Measurements from ENCODE around the gene ITSN1. TPM values are rescaled to one million over a fixed set of nuclear protein-coding genes. Genes with fewer than 3 reads are reported as not detected.

The ITSN1 gene
- total RNA-seq, 2 donors from 2014 or later, result 3.8 to 4.3 TPM

DNA sequence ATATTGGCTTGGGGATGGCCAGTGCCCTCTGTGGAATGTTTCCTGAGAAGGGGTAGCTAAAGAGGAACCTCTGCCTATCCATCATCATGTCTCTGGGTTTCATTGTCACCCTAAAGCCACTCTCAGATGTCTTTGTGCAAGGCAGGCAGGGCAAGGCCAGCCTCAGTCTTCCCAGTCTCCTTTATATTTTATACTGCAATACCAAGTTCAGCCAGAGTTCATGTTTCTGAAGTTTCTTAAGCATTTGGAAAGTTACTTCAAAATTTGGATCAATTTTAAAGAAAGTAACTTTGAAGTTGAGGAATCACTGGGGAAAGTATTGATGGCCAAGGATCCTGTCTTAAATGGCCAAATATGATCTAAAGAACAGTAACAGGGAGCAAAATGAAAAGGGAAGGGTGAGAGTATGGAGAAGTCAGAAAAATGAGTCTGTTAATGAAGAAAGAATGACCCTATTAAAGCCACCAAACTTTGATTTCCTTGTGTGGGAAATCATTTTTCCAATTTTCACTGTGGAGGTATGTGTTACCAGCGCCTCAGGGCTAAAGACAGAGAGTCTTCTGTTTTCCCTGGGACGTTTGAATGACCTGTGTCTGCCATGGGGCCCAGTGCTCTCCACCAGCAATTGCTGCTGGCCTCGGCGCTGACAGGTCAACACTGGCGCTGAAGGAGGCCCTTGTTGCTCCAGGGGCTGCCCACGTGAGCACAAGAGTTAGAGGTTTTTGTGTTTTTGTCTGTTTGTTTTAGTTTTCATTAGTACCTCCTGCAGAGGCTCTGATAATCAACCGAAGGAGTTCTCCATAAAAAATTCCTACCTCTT is 179.4 kb downstream of the ITSN1 start:
- Mint-ChIP-seq H3K4me1 (no peaks in the 10 kb centered on the region), H3K27me3 (no peaks in the 10 kb centered on the region), H3K36me3 (ENCODE audit: low read depth) (no peaks in the 10 kb centered on the region), H3K9me3 (no peaks in the 10 kb centered on the region), H3K27ac (no peak overlapping the region), H3K4me3 (no peak overlapping the region)
- ATAC-seq (replicated peaks), result no peak

DNA sequence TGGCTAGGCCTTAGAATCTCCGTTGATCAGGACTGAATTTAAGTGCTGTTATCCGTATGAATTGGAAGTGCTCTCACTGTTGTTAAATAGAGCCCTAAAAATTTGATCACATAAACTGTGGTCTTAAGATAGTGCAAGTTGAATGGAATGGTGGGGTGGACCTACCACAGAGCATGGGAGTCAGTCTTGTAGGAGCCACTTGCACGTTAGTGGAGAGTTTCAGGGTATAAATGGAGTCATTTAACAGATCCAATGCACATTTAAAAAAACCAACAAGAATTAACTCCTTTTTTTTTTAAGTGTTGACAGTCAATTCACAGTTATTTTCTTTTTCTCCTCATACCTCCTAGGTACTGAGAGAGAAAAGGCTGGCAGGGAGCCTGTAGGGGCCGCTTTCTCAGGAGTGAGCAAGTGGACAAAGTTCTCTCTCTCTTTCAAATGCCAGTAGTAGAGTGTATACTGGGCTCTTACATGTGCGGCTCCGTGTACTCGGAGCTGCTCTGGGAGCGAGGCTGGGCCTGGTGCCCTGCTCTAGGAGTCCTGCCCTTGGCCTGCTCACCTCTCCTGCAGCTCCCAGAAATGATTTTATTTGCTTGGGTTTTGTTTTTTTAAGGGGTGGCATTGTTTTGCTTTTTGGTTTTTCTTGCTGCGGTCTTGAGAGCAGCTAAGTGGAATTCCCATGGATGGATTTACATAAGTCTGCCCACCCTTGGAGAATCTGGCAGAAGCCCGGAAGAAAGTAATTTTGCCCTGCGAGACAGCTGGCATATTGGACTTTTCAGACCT is 182.0 kb downstream of the ITSN1 start:
- H3K27ac Mint-ChIP-seq, result no peak overlapping the region
- H3K36me3 Mint-ChIP-seq (ENCODE audit: low read depth), result no peaks in the 10 kb centered on the region
- H3K4me3 Mint-ChIP-seq, result no peak overlapping the region
- no peak for ATAC-seq (replicated peaks)
- no peaks in the 10 kb centered on the region for H3K27me3 Mint-ChIP-seq
- no peaks in the 10 kb centered on the region for H3K4me1 Mint-ChIP-seq
- no peaks in the 10 kb centered on the region for H3K9me3 Mint-ChIP-seq

DNA sequence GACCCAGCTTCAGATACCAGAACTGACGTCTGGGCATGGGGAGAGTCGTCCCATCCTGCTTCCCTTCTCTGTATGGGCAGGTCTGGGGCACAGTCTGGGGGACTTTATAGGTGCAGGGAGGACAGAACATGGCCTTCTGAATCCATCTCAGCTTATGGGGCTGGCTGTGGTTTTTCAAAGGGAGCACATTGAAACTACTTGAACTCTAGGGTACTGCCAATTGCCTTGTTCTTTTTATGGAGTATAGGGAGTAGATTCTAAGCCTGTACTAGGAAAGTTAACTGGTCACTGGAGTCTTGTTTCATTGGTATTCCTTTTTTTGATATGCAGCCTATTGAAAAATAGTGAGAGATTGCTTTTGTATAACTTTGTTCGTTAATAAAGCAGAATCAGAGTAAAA is 183.1 kb downstream of the ITSN1 start:
- Mint-ChIP-seq H3K4me3 (no peak overlapping the region), H3K27ac (no peak overlapping the region), H3K36me3 (ENCODE audit: low read depth) (no peaks in the 10 kb centered on the region), H3K4me1 (no peaks in the 10 kb centered on the region), H3K27me3 (no peaks in the 10 kb centered on the region), H3K9me3 (no peaks in the 10 kb centered on the region)
- ATAC-seq (replicated peaks), result no peak

DNA sequence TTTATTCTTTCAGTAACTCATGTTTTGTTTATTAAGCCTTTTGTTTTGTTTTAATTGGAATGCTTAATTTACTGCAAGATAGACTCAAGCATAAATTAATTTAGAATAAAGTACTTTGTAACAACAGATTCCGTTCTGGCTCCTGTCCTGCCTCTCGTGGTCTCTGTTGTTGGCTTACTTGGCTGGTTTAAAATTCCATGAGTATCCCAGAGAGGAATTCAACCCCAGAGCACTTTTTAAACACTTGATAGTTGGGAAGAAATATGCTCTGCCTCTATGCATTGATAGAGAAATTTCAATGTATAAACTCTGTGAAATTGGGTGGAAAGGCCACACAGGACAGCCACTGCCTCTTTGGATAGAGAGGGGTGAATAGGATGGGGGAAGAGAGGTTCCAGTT is 183.6 kb downstream of the ITSN1 start:
- ATAC-seq (replicated peaks), result no peak
- Mint-ChIP-seq H3K36me3 (ENCODE audit: low read depth) (no peaks in the 10 kb centered on the region), H3K27me3 (no peaks in the 10 kb centered on the region), H3K4me3 (no peak overlapping the region), H3K4me1 (no peaks in the 10 kb centered on the region), H3K9me3 (no peaks in the 10 kb centered on the region), H3K27ac (no peak overlapping the region)

DNA sequence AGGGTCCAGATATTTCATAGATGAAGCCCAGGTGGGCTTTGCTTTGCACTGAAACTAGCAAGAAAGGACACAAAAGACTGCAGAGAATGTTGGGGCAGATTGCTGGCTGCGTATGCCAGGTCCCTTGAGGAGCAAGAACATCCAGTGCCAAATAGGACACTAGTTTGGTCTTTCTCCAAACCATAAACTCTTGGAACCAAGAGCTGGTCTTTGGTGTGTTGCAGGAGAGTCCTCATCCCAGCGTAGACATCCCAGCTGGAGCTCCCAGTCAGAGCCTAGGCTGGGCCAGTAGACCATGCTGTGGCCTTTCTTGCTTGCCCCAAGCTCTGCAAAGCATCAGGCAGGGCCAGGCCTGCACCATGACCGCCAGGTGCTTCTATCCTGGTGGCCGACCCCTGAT is 185.8 kb downstream of the ITSN1 start:
- H3K36me3 Mint-ChIP-seq (ENCODE audit: low read depth), result no peaks in the 10 kb centered on the region
- no peaks in the 10 kb centered on the region for H3K27me3 Mint-ChIP-seq
- no peak overlapping the region for H3K4me3 Mint-ChIP-seq
- H3K4me1 Mint-ChIP-seq, result no peaks in the 10 kb centered on the region
- no peak for ATAC-seq (replicated peaks)
- H3K9me3 Mint-ChIP-seq, result no peaks in the 10 kb centered on the region
- no peak overlapping the region for H3K27ac Mint-ChIP-seq

DNA sequence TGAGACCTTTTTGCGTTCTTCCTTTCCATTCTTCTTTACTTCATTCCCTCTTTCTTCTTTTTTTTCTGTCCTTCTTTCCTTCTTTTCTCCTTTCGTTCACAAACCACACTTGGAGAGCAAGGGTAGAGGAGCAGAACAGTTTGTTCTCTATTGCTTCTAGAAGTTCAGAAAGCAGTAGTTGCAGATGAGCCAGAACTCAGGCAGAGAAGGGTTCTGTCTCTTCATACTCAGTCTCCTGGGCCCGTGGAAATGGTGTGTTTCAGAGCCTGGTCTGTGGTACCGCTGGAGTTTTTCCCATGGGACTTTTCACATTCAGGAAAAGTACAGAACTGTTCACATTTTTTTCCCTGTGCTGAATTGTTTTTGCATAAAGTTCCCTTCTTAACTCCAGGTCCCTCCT is 186.3 kb downstream of the ITSN1 start:
- no peaks in the 10 kb centered on the region for H3K4me1 Mint-ChIP-seq
- no peak overlapping the region for H3K27ac Mint-ChIP-seq
- no peak overlapping the region for H3K4me3 Mint-ChIP-seq
- no peak for ATAC-seq (replicated peaks)
- no peaks in the 10 kb centered on the region for H3K9me3 Mint-ChIP-seq
- no peaks in the 10 kb centered on the region for H3K27me3 Mint-ChIP-seq
- H3K36me3 Mint-ChIP-seq (ENCODE audit: low read depth), result no peaks in the 10 kb centered on the region

DNA sequence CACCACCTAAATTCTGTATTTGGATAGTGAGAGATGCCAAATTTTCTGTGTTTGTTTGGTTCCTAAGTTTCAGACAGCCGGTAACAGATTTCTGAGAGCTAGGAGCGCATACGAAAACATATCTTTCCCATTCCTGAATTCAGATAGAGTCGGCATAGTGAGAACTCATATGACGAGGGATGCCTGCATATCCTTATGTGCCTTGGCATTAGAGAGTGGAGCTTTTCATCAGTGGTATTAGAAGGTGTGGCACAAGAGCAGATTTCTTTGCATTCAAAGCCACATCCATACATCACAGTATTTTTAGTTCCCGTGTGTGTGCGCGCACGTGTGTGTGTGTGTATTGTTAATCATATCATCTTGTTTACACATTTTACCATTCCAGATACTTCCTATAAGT is 187.5 kb downstream of the ITSN1 start:
- H3K27me3 Mint-ChIP-seq, result no peaks in the 10 kb centered on the region
- H3K4me1 Mint-ChIP-seq, result no peaks in the 10 kb centered on the region
- H3K9me3 Mint-ChIP-seq, result no peaks in the 10 kb centered on the region
- no peak overlapping the region for H3K27ac Mint-ChIP-seq
- H3K4me3 Mint-ChIP-seq, result no peak overlapping the region
- no peaks in the 10 kb centered on the region for H3K36me3 Mint-ChIP-seq (ENCODE audit: low read depth)
- ATAC-seq (replicated peaks), result no peak

DNA sequence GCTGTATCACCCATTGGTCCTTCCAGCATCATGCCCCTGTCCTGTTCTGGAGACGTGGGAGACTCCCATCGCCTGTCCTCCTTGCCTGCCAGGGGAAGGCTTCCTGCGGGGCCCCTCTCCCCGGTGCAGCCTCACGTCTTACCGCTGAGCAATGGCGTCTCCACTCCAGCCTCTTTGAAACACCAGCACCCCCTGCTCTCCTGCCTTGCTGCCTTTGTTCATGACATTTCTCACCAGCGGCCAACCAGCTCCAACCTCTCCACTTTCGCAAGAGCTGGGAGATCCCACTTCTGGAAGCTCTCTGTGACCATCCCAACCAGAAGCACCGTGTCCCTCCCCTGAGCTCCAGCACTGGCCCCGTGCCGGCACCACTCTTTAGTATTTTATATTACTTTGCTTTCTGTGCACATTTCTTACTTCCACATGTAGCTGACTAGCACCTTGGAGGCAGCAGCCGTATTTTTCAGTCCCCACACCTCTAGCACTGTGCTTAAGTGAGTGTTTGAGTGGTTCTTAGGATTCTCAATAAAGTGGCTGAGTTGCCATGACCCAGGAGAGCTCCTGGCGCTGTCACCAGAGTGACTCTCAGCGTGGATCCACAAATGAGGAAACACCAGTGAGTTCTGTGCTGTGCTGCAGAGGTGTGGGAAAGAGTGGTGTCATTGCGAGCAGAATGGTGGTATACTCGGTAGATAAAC is 189.8 kb downstream of the ITSN1 start:
- H3K36me3 Mint-ChIP-seq (ENCODE audit: low read depth), result no peaks in the 10 kb centered on the region
- H3K4me3 Mint-ChIP-seq, result no peak overlapping the region
- no peak for ATAC-seq (replicated peaks)
- no peaks in the 10 kb centered on the region for H3K4me1 Mint-ChIP-seq
- H3K27ac Mint-ChIP-seq, result no peak overlapping the region
- no peaks in the 10 kb centered on the region for H3K9me3 Mint-ChIP-seq
- H3K27me3 Mint-ChIP-seq, result no peaks in the 10 kb centered on the region

DNA sequence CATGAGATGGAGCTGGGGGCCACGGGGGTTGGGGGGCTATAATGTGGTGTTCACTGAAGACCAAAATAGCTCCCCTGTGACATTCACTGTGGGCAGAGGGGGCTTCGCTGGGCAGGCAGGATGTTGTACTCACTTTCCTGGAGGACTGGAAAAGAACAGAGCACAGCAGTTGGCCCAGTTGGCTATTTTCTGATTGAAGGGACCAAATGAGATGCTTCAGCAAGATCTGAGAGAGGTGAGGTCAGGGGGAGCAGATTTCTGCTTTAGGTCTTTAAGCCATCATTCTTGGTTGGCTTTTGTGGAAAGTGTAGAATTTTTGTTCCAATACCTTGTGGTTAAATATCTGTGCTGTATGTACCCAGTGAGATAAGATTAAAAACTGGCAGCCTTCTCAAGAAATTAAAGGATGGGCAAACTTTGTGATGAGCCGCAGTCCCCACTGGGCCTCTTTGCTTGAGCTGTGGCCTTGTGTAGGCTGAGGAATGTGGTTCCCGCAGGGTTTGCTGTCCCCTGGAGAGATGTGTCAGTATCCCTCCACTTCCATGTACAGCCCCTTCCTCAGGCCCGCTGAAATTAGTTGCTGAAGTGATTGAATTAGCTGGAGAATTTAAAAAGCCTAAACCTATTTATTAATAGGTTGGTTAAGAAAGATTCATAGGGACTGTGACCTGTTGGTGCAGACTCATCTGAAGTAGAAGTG is 192.7 kb downstream of the ITSN1 start:
- Mint-ChIP-seq H3K36me3 (ENCODE audit: low read depth) (no peaks in the 10 kb centered on the region), H3K9me3 (no peaks in the 10 kb centered on the region), H3K27me3 (no peaks in the 10 kb centered on the region), H3K4me1 (no peaks in the 10 kb centered on the region), H3K27ac (no peak overlapping the region), H3K4me3 (no peak overlapping the region)
- ATAC-seq (replicated peaks), result no peak

DNA sequence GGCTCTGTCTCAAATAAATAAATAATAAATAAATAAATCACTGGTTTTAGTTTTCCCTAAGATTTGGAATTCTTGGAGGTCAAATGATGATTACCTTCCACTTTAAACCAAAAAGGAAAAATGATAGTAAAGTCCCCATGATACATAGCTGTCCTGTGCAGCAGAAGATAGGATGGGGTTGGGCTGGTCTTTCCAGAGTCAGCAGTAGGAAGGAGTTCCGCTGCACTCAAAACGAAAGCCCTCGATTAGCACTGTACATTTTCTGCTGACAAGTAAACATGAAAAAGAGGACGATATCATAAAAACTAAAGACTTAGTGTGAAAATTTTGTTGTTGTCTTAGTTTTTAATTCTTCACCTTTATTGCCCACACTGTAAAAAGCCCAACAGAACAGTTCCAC is 193.6 kb downstream of the ITSN1 start:
- H3K27ac Mint-ChIP-seq, result no peak overlapping the region

DNA sequence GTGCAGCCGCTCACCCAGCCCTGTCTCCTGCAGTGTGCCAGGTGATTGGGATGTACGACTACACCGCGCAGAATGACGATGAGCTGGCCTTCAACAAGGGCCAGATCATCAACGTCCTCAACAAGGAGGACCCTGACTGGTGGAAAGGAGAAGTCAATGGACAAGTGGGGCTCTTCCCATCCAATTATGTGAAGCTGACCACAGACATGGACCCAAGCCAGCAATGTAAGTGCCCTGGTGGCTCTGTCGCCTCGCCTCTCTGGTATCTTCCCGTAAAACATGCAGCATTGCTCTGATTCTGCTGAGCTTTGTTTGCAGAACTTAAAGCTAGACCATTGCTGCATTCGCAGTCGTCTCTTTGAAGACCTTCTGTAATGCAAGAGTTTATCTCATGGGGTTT is 194.1 kb downstream of the ITSN1 start:
- Mint-ChIP-seq H3K27ac (no peak overlapping the region), H3K36me3 (ENCODE audit: low read depth) (no peaks in the 10 kb centered on the region), H3K4me3 (no peak overlapping the region), H3K4me1 (no peaks in the 10 kb centered on the region), H3K9me3 (no peaks in the 10 kb centered on the region), H3K27me3 (no peaks in the 10 kb centered on the region)
- ATAC-seq (replicated peaks), result no peak

More for the DNA sequence above, 193.6 kb downstream of the ITSN1 start:
- Mint-ChIP-seq H3K4me3 (no peak overlapping the region), H3K4me1 (no peaks in the 10 kb centered on the region), H3K27me3 (no peaks in the 10 kb centered on the region), H3K9me3 (no peaks in the 10 kb centered on the region), H3K36me3 (ENCODE audit: low read depth) (no peaks in the 10 kb centered on the region)
- ATAC-seq (replicated peaks), result no peak

DNA sequence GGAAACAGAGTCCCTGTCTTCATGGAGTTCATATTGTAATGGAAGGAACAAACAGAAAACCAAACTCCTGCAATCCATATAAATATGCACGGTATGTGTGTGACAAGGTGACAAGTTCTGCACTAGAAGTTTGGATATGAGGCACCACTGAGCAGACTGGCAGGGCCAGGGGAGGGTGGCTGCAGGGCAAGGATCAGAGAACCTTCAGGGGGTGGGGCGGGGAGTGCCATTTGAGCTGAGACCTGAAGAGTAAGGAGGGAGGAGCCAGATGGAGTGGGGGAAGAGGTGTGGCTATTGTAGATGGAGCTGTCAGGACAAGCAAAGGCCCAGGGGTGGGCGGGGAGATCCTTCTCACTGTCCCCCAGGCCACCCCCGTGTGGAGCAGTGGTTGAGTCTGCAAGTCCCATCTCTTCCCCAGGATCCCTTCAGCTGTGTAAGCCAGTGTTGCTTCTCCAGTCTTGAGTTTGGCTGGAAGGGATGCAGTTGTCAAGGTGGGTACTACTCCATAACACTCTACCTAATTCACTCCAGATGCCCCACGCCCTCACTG is 196.9 kb downstream of the ITSN1 start:
- Mint-ChIP-seq H3K4me3 (no peak overlapping the region), H3K27me3 (no peaks in the 10 kb centered on the region), H3K4me1 (no peaks in the 10 kb centered on the region), H3K9me3 (no peaks in the 10 kb centered on the region), H3K36me3 (ENCODE audit: low read depth) (no peaks in the 10 kb centered on the region), H3K27ac (no peak overlapping the region)
- no peak for ATAC-seq (replicated peaks)

DNA sequence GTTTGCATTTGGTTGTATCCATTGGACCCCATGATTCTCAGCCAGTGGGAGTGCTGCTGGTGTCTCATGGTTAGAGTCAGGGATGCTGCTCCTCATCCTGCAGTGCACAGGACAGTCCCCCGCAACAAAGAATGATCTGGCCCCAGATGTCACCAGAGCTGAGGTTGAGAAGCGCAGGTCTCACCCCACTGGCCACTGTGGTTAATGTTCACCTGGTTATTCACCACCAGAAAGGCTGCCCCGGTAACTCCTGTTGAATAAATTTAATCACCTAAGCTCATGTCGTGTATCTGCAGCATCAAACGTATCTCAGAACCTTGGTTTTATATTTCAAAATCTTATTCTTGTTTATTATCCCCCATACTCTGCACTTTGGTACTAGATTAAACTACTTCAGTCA is 197.5 kb downstream of the ITSN1 start:
- no peaks in the 10 kb centered on the region for H3K27me3 Mint-ChIP-seq
- no peak for ATAC-seq (replicated peaks)
- no peak overlapping the region for H3K27ac Mint-ChIP-seq
- no peaks in the 10 kb centered on the region for H3K9me3 Mint-ChIP-seq
- H3K4me1 Mint-ChIP-seq, result no peaks in the 10 kb centered on the region
- no peak overlapping the region for H3K4me3 Mint-ChIP-seq
- H3K36me3 Mint-ChIP-seq (ENCODE audit: low read depth), result no peaks in the 10 kb centered on the region

DNA sequence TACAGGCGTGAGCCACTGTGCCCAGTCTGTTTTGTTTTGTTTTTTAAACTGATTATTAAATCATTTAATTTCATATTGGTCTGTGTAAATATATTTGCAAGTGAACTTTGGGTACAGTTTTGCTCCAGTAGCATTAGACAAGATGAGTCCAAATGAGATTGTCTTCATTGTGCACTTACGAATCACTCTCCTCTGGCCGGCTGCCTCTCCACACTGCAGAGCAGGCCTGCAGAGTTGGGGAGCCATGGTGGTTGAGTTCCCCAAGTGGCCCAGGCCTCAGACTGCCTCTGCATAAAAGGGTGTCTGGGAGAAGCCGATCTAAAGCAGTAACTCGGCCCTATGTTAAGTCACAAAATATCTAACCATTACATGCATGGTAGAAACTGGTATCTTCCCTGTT is 198.5 kb downstream of the ITSN1 start:
- no peak for ATAC-seq (replicated peaks)
- peaks cover 4% of the 10 kb centered on the region for H3K9me3 Mint-ChIP-seq
- no peaks in the 10 kb centered on the region for H3K27me3 Mint-ChIP-seq
- H3K4me3 Mint-ChIP-seq, result no peak overlapping the region
- H3K4me1 Mint-ChIP-seq, result no peaks in the 10 kb centered on the region
- no peak overlapping the region for H3K27ac Mint-ChIP-seq
- H3K36me3 Mint-ChIP-seq (ENCODE audit: low read depth), result no peaks in the 10 kb centered on the region
